IPS-20b (cell line): ENCODE results near the gene CNTN1.
"Not testable (repeated sequence)": the region's sequence is repeated elsewhere in the genome, so short reads cannot be mapped to it uniquely, and the experiment has no call there.

ENCODE experiments used
- H3K27ac ChIP-seq: one replicate; pipeline ENCODE4 v1.5.1; 2013; ENCODE audit warnings: low read length
- H3K27me3 ChIP-seq: 2 replicates; pipeline ENCODE4 v1.6.1; 2013; ENCODE audit warnings: mild to moderate bottlenecking, low read length, inconsistent platforms; ENCODE audit not compliant: insufficient read depth
- H3K36me3 ChIP-seq: 2 replicates; pipeline ENCODE4 v1.6.1; 2013; ENCODE audit warnings: low read depth, mild to moderate bottlenecking, inconsistent platforms, low read length, moderate library complexity; ENCODE audit not compliant: insufficient read depth
- H3K4me1 ChIP-seq: 2 replicates; pipeline ENCODE4 v1.6.1; 2013; ENCODE audit warnings: mild to moderate bottlenecking, control low read depth, inconsistent platforms, low read length, moderate library complexity; ENCODE audit not compliant: insufficient read depth
- H3K4me3 ChIP-seq: 2 replicates; pipeline ENCODE4 v1.5.1; 2013; ENCODE audit warnings: mild to moderate bottlenecking, low read length, inconsistent platforms
- H3K9ac ChIP-seq: 2 replicates; pipeline ENCODE4 v1.6.1; 2013; ENCODE audit warnings: low read depth, mild to moderate bottlenecking, inconsistent platforms, low read length, moderate library complexity
- H3K9me3 ChIP-seq: 2 replicates; pipeline ENCODE4 v1.6.1; 2013; ENCODE audit warnings: mild to moderate bottlenecking, low read depth, low read length, inconsistent platforms; ENCODE audit not compliant: insufficient read depth

Gene CNTN1

GRCh38 chr12:40735551-40736230 is 43.5 kb downstream of the CNTN1 start:
- Histone ChIP-seq H3K4me3 (no peak overlapping the region), H3K4me1 (peaks cover 18% of the 10 kb centered on the region; the same call in 1 of the 2 replicates), H3K9me3 (no peaks in the 10 kb centered on the region), H3K36me3 (no peaks in the 10 kb centered on the region), H3K9ac (no peak overlapping the region), H3K27ac (no peak overlapping the region), H3K27me3 (no peaks in the 10 kb centered on the region)

- H3K9me3 ChIP-seq, H3K27me3 ChIP-seq, H3K9ac ChIP-seq, H3K27ac ChIP-seq, H3K36me3 ChIP-seq, H3K4me3 ChIP-seq: not testable (repeated sequence)
- H3K4me1 ChIP-seq: peaks cover 18% of the 10 kb centered on the region; the same call in 1 of the 2 replicates
These were observed 45.2 kb downstream of the CNTN1 start for GRCh38 chr12:40737416-40737815.

- H3K4me3 ChIP-seq: no peak overlapping the region
- peaks cover 13% of the 10 kb centered on the region; the same call in 1 of the 2 replicates for H3K4me1 ChIP-seq
- H3K27me3 ChIP-seq: no peaks in the 10 kb centered on the region
- no peak overlapping the region for H3K27ac ChIP-seq
- H3K9me3 ChIP-seq: no peaks in the 10 kb centered on the region
- H3K36me3 ChIP-seq: no peaks in the 10 kb centered on the region
- H3K9ac ChIP-seq: no peak overlapping the region
These were observed 46.6 kb downstream of the CNTN1 start for GRCh38 chr12:40738856-40739255.

GRCh38 chr12:40742041-40742440 is 49.8 kb downstream of the CNTN1 start:
- Histone ChIP-seq H3K9ac (no peak overlapping the region), H3K36me3 (no peaks in the 10 kb centered on the region), H3K27ac (no peak overlapping the region), H3K9me3 (no peaks in the 10 kb centered on the region), H3K4me1 (no peaks in the 10 kb centered on the region), H3K27me3 (no peaks in the 10 kb centered on the region), H3K4me3 (no peak overlapping the region)

- Histone ChIP-seq H3K27ac (no peak overlapping the region), H3K4me3 (no peak overlapping the region), H3K4me1 (peaks cover 5% of the 10 kb centered on the region; the same call in 1 of the 2 replicates), H3K36me3 (no peaks in the 10 kb centered on the region), H3K9ac (no peak overlapping the region), H3K27me3 (no peaks in the 10 kb centered on the region), H3K9me3 (no peaks in the 10 kb centered on the region)
These were observed 53.1 kb downstream of the CNTN1 start for GRCh38 chr12:40745386-40745785.

GRCh38 chr12:40749863-40750262 is 57.6 kb downstream of the CNTN1 start:
- no peaks in the 10 kb centered on the region for H3K9me3 ChIP-seq
- H3K4me1 ChIP-seq: peaks cover 5% of the 10 kb centered on the region; the same call in 1 of the 2 replicates
- H3K36me3 ChIP-seq: no peaks in the 10 kb centered on the region
- H3K27ac ChIP-seq: no peak overlapping the region
- no peak overlapping the region for H3K4me3 ChIP-seq
- no peaks in the 10 kb centered on the region for H3K27me3 ChIP-seq
- no peak overlapping the region for H3K9ac ChIP-seq

- no peaks in the 10 kb centered on the region for H3K9me3 ChIP-seq
- no peak overlapping the region for H3K4me3 ChIP-seq
- no peaks in the 10 kb centered on the region for H3K27me3 ChIP-seq
- H3K36me3 ChIP-seq: no peaks in the 10 kb centered on the region
- no peak overlapping the region for H3K9ac ChIP-seq
- H3K4me1 ChIP-seq: peaks cover 5% of the 10 kb centered on the region; the same call in 1 of the 2 replicates
- no peak overlapping the region for H3K27ac ChIP-seq
These were observed 59.8 kb downstream of the CNTN1 start for GRCh38 chr12:40752011-40752410.

- Histone ChIP-seq H3K9me3 (no peaks in the 10 kb centered on the region), H3K36me3 (no peaks in the 10 kb centered on the region), H3K9ac (no peak overlapping the region), H3K4me1 (no peaks in the 10 kb centered on the region), H3K4me3 (no peak overlapping the region), H3K27ac (no peak overlapping the region), H3K27me3 (no peaks in the 10 kb centered on the region)
These were observed 68.6 kb downstream of the CNTN1 start for GRCh38 chr12:40760821-40761220.

GRCh38 chr12:40762072-40762471 is 69.8 kb downstream of the CNTN1 start:
- Histone ChIP-seq H3K27ac (no peak overlapping the region), H3K27me3 (no peaks in the 10 kb centered on the region), H3K9me3 (no peaks in the 10 kb centered on the region), H3K4me3 (no peak overlapping the region), H3K4me1 (no peaks in the 10 kb centered on the region), H3K36me3 (no peaks in the 10 kb centered on the region), H3K9ac (no peak overlapping the region)

GRCh38 chr12:40768125-40768864 is 76.1 kb downstream of the CNTN1 start:
- Histone ChIP-seq H3K4me1 (peaks cover 6% of the 10 kb centered on the region; the same call in 1 of the 2 replicates), H3K36me3 (no peaks in the 10 kb centered on the region), H3K9ac (no peak overlapping the region)

GRCh38 chr12:40769846-40770245 is 77.6 kb downstream of the CNTN1 start:
- H3K27ac ChIP-seq: no peak overlapping the region
- no peak overlapping the region for H3K4me3 ChIP-seq
- no peaks in the 10 kb centered on the region for H3K9me3 ChIP-seq
- H3K4me1 ChIP-seq: peaks cover 12% of the 10 kb centered on the region
- H3K36me3 ChIP-seq: no peaks in the 10 kb centered on the region
- no peak overlapping the region for H3K9ac ChIP-seq
- H3K27me3 ChIP-seq: no peaks in the 10 kb centered on the region

More at GRCh38 chr12:40768125-40768864, 76.1 kb downstream of the CNTN1 start:
- no peak overlapping the region for H3K4me3 ChIP-seq
- H3K27ac ChIP-seq: no peak overlapping the region
- no peaks in the 10 kb centered on the region for H3K9me3 ChIP-seq
- no peaks in the 10 kb centered on the region for H3K27me3 ChIP-seq

- H3K36me3 ChIP-seq: no peaks in the 10 kb centered on the region
- no peak overlapping the region for H3K9ac ChIP-seq
- H3K4me3 ChIP-seq: no peak overlapping the region
- H3K27ac ChIP-seq: no peak overlapping the region
- peaks cover 12% of the 10 kb centered on the region for H3K4me1 ChIP-seq
- no peaks in the 10 kb centered on the region for H3K27me3 ChIP-seq
- H3K9me3 ChIP-seq: no peaks in the 10 kb centered on the region
These were observed 78.5 kb downstream of the CNTN1 start for GRCh38 chr12:40770781-40771180.
